GM19328 (cell line): Measurements from ENCODE around the gene ACTR3.

Source experiments
- ATAC-seq: cut with Tn5 transposase; IDR thresholded peaks from one replicate; pipeline ENCODE4 v1.9.1; 2021; ENCODE audit warnings: mild to moderate bottlenecking, moderate library complexity; ENCODE audit not compliant: unreplicated experiment

Gene ACTR3

DNA sequence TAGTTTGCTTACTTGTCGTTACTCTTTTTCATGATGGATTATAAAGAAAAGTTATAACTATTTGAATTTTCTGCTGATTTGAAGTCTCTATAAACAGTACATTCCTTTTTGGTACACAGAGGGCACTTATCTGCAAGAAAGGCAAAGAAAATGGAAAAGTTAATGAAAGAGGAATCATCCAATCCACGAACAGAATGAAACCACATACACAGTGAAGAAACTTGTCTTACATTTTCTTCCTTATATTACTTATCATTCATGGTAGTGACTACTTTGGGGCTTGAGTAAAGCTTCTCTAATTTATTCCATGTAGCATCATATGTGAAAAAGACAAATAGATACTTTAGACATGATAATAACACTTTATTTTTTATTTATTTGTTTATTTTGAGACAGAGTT is 14.8 kb upstream of the ACTR3 start:
- ATAC-seq: no peak

DNA sequence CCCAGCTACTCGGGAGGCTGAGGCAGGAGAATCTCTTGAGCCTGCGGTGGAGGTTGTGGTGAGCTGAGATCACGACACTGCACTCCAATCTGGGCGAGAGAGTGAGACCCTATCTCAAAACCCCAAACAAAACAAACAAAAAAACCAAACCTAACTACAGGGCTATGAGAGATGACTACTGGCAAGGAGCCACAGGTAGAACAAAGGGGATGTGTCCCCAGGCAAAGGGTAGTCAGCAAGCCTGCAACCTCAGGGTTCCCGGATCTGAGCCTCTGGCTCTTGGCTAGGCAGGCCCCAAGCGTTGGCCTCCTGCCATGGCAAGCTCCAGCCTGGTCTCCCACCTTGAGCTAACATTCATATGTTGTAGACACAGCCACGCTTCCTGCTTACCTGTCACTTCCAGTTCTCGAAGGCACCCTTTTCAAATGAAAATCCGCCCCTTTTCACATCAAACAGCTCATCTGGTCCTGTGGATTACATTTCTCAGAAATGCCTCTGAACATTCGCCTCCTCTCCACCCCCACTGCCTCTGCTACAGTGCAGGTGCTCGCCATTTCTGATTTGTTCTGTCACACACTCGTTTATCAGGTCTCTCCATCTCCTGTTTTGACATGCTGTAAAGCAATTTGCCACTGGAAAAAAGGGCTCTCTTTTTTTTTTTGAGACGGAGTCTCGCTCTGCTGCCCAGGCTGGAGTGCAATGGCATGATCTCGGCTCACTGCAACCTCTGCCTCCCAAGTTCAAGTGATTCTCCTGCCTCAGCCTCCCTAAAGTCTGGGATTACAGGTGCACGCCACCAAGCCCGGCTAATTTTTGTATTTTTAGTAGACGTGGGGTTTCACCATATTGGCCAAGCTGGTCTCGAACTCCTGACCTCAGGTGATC is 13.1 kb upstream of the ACTR3 start:
- ATAC-seq: no peak

DNA sequence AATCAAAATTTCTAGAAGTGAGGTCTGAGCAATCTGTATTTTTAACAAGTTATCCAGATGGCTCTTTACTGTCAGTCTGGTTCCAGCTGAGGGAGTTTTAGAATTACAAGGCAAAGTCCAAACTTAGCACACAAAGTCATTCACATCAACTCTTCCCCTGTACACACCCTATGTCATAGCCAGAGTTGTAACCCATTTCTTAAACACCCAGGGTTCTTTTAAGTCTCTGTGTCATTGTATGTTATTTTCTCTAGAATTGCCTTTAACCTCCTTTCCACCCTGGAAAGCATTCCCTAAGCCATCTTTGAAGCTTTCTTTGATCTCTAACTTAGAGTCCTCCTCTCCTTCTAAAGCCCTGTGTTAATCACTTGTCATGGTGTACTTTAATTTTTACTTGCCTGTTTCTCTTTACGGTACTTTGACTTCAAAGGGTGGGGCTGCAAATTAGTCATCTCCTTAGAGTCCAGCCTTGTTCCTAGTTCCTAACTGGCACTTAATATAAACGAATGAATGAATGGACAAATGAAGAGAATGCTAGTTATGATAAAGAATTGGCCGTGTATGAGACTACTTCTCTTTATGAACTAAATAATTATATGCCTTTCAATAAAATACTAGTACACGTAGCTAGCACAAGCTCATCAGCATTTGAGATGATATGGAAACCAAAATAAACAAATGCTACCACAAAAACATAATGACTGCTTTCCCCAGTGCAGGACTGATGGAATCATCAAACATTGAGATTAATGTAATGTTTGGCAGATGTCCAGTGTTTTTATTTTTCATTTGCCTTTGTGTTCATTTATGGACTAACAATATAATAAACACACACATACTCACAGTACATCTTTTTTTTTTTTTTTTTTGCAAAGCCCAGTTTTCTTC is 11.9 kb upstream of the ACTR3 start:
- ATAC-seq: no peak

- ATAC-seq: no peak
Measured at GRCh38 chr2:113878743-113879142, 11.1 kb upstream of the ACTR3 start.

- no peak for ATAC-seq
Measured at GRCh38 chr2:113879457-113879856, 10.4 kb upstream of the ACTR3 start.

DNA sequence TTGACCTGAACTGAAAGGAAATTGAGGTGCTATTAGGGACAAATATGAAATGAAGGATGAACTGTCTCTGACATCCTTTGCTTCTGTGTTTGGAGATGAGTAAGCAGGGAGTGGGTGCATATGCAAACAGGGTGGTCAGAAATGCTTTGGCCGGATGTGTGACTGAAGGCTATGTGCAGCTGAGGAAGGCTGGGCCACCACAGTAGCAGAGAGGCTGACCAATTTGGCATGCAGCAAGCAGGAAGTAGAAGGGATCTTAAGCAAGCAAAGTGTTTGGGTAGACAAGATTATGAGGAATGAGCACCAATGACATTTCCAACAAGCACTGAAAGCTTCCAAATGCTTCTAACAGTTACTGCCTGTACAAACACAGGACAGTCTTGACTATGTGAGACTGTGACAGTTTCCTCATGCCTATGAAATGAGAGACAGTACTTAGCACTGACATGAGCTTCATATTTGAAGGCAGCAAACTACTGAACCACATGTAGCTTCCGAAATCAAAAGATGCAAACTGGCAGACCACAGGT is 3.3 kb upstream of the ACTR3 start:
- peak; percentile 67 for ATAC-seq

DNA sequence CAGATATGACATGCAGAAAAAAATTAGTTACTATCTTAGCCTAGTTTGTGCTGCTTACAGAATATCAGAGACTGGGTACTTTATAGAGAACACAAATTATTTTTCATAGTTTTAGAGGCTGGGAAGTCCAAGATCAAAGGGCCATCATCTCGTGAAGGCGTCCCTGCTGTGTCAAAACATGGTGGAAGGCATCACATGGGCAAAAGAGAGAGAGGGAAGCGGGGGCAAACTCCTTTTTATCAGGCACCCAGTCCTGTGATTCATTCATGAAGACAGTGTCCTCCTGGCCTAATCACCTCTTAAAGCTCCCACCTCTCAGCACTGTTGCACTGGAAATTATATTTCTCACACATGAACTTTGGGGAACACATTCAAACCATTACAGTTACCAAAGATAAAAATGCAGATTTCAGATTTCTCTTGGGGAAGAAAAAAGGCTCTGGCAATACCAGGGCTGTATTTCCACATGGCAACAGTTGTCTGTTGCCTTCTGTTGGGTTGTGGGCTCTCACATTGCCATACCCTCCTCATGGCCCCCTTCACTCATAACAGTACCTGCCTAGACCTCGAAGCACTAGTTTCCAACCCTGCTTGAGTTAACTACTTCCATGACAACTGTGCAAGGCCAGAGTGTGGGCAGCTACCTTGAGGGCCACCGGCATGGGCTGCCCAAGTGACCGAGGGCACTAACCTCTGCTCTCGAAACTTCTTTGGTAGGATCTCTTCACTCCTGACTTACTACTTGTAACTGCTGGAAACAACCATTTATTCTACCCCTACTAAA is 2.7 kb upstream of the ACTR3 start:
- no peak for ATAC-seq

DNA sequence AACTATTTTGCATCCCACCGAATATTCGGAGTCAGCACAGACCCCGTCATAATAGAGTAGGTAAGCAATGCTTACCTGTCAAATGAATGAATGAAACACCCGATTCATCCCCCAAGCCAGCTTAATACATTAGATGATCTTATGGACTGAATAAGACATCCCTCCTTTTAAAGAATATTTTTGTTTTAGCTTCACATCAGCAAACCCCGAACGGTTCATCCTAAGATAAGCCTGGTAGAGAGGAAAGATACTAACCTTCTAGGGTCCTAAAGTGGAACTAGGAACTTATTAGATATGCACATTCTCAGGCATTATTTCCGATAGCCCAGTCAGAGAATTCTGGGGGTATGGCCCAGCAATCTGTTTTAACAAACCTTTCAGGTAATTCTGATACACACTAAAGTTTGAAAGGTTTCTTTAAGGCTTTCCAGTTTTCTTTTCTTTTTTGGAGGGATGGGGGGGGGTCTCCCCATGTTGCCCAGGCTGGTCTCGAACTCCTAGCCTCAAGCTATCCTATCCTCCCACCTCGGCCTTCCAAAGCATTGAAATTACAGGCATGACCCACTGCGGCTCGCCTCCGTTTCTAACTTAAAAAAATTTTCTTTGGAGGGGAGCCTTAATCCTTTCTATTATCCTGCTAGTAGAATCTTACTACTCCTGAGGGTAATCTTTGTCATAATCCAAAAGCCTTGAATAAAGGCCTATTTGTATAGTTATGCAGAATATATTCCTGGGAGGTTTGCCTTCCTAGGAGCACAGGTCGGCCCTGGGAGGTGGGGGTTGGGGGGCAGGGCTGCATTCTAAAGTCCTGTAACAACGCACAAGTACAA is 1.0 kb upstream of the ACTR3 start:
- ATAC-seq: no peak

DNA sequence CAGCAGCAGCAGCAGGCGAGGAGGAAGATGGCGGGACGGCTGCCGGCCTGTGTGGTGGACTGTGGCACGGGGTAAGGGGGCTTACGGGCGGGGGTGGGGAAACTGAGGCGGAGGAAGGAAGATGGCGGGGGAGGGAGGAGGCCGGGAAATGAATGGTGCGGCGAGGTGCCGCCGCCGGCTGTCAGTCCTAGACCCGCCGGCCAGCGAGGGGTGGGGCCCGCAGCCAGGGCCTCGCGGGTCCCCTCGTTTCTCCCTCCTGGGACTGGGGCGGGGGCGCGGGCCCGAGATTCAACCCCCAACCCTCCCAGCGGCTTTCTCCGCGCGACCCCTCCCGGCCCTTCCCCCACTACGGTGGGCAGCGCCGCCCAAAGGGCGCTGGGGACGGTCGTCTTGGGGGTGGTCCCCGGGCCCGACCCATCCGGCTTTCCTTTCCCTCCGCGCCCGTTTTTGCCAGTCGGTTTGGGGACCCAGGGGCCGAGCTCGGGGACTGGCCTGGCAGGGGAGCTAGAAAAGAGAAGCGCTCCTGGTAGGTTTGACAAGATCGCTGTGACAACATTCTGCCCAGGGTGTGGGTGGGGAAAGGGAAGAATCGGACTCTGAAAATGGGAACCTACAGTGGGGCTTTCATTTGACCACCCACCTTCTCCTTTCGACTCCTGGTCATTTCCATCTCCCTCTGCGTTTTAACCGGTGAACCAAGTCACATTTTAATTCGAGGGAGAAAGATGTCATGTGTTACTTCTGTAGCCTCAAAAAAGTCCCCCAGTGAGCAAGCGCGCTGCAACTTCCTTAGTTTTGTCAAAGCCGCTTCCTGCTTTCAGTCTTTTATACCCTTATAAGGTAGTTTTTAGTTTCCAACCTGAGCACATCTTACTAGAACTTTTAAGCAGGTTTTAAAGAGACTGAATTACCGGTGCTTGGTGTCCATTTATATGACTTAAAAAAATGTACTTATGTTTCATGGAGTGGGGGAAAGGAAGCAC is 655 bp downstream of the ACTR3 start:
- ATAC-seq: no peak

GRCh38 chr2:113891265-113891959 is 1.5 kb downstream of the ACTR3 start:
- no peak for ATAC-seq

DNA sequence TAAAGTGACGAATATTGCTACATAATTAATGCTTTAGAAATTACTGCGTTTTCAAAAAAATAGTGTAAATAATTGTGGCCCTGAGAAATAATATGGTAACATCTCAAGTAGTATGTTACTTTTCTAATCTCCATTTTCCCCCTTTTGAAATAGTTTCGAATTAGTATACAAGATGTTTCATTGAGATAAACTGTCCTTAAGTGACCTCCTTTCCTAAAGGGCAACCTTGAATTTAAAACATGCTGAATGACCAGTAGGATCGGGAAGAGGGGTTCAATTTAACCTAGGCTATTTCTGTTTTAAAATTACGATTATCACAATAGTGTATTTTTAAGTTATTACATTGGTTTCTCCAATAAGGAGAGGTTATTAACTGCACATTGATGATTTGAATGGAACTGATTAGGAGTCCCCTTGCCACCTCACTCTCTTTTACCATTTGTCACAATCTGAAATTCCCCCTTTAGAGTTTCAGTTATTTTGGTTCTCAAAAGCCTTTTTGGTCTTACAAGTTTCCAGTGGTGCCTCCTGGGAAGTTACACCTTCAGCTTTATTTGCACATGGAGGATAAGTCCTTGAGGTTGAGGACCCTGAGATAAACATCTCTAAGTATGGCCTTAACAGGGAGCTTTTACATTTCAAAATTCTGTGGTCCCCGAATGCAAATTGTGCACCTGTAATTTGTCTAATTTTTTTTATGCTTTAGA is 2.3 kb downstream of the ACTR3 start:
- ATAC-seq: no peak

DNA sequence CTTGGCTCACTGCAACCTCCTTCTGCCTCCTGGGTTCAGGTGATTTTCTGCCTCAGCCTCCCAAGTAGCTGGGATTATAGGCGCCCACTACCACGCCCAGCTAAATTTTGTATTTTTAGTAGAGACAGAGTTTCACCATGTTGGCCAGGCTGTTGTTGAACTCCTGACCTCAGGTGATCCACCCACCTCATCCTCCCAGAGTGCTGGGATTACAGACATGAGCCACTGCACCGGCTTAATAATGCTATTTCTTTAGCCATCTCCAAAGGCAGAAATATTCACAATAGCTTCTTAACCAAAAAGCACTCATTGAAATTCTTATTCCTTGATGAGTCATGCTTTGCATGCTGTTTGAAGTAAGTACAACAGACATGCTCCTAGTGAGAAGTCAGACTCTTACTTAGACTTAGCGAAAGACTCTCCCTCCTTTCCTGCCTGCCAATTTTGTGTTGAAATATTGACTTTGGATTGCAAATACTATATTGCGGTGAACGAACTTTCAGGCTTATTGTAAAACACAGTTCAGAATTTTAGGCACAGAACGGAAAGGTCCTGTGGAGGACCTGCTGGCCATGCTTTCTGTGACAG is 4.4 kb downstream of the ACTR3 start:
- no peak for ATAC-seq

GRCh38 chr2:113895301-113895700 is 5.4 kb downstream of the ACTR3 start:
- ATAC-seq: no peak

- ATAC-seq: no peak
Measured at GRCh38 chr2:113895819-113896563, 6.1 kb downstream of the ACTR3 start.

- no peak for ATAC-seq
Measured at GRCh38 chr2:113896791-113897190, 6.9 kb downstream of the ACTR3 start.

GRCh38 chr2:113898081-113898480 is 8.2 kb downstream of the ACTR3 start:
- no peak for ATAC-seq

GRCh38 chr2:113899166-113899565 is 9.3 kb downstream of the ACTR3 start:
- ATAC-seq: no peak
